Activated CD8-positive, alpha-beta memory T cell treated with anti-CD3 and anti-CD28 coated beads for 4 hours (primary cell): Measurements from ENCODE around the gene GNAS.
"Not testable (repeated sequence)": the region's sequence is repeated elsewhere in the genome, so short reads cannot be mapped to it uniquely, and the experiment has no call there.

Source experiments
- DNase-seq, 2 donors: peaks; one replicate each; pipeline ENCODE4 v3.0.0-alpha.2; 2020; ENCODE audit warnings: low read depth in 2 of 2

GNAS gene

GRCh38 chr20:58852543-58853271 is at the start of gene GNAS:
Gene GNAS (plus strand): TSS chr20:58852716.
- DNase-seq, result peak in 1 of 2 donors; percentile 9

- DNase-seq, result no peak
Measured at GRCh38 chr20:58803533-58803932, 49.0 kb upstream of the GNAS start.

GRCh38 chr20:58807801-58808200 is 44.7 kb upstream of the GNAS start:
- no peak for DNase-seq

DNA sequence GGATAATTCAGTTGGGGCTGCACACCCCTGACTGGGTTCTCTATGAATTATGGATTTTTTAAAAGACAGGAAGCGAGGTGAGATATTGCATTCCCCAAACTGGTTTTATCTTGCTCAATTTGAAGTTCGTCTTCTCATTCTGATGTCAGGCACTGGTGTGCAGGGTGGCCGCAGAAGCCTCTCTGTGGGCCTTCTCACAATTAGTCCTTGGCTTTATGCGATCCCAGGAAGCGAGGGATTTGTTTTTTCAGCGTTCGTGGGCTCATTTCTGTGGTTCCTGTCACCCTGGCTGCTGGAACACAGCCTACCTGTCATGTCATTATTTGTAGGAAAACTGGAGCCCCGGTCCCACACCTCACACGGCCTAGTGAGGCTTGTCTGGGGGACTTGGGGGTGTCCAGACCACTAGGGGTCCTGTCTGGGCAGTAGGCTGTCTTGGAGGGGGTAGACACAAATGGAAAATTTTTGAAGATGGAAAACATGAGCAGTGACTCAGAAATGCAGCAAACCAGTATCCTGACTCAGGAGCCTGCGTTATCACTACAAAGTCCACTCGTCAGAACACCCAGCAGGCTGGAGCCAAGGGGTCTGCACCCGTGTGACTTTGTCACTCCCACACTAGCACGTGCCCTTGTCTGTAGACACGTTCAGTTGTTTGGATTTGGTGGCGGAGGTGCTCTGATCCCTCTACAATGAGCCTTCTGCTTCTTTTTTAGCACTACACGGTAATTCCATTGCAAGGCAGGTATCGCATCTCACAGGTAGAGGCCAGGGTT is 44.1 kb upstream of the GNAS start:
- no peak for DNase-seq

GRCh38 chr20:58810116-58810878 is 42.2 kb upstream of the GNAS start:
- no peak for DNase-seq

GRCh38 chr20:58810879-58811250 is 41.7 kb upstream of the GNAS start:
- DNase-seq, result no peak

DNA sequence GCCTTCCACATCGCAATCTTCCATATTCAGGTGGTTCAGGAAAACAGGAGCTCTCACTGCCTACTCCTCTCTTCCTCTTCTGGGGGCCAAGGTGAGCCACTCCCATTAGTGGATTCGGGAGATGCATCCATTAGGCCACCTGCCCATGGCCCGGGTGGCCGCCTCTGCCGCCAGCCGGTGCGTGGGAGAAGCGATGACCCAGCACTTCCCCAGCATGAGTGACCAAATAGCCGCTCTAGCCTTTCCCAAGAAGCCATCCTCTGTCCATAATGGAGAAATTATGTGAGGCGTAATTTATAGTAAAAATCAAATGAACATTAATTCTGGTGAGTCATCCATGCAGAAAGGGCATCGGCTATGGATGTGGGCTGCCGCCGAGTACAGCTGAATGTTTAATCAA is 41.2 kb upstream of the GNAS start:
- no peak for DNase-seq

GRCh38 chr20:58813369-58813768 is 39.1 kb upstream of the GNAS start:
- DNase-seq, result no peak

- no peak for DNase-seq
Measured at GRCh38 chr20:58815448-58815847, 37.1 kb upstream of the GNAS start.

GRCh38 chr20:58816051-58816450 is 36.5 kb upstream of the GNAS start:
- no peak for DNase-seq

DNA sequence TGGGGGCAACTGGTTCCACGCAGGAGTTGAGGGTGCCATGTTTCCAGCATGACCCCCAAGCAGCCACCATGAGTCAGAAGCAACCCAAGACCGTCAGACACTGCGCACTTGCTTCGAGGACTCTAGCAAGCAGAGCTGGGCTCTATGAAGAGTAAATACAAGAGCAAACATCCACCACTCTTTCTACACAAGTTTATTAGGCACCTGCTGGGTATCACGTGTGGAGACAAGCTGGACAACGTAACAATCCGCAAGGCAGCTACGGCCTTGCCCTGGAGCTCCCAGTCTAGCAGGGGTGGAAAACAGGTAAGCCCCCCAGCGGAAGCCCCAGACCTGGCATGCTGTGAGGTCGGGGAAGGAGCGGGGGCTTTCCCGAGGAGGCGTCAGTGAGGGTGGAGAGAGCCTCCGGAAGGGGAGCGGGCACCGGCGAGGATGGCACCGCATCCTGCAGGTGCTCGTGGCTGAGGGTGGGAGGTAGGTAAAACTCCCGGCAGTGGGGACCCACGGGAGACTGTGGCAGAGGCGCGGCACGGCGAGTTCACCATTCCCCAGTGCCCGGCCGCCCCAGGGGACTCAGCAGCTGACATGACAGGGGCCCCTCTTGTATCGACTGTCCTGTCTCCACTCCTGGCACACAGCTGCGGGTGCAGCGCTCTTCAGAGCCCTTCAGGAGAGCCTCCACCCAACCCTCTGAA is 35.4 kb upstream of the GNAS start:
- DNase-seq, result no peak

GRCh38 chr20:58817748-58818147 is 34.8 kb upstream of the GNAS start:
- no peak for DNase-seq

- DNase-seq, result peak in 1 of 2 donors; percentile 26
Measured at GRCh38 chr20:58818586-58819285, 33.8 kb upstream of the GNAS start.

GRCh38 chr20:58819921-58820320 is 32.6 kb upstream of the GNAS start:
- no peak for DNase-seq

- DNase-seq, result not testable (repeated sequence)
Measured at GRCh38 chr20:58820515-58820914, 32.0 kb upstream of the GNAS start.

- no peak for DNase-seq
Measured at GRCh38 chr20:58822149-58822548, 30.4 kb upstream of the GNAS start.

- DNase-seq, result no peak
Measured at GRCh38 chr20:58822748-58823730, 29.5 kb upstream of the GNAS start.

DNA sequence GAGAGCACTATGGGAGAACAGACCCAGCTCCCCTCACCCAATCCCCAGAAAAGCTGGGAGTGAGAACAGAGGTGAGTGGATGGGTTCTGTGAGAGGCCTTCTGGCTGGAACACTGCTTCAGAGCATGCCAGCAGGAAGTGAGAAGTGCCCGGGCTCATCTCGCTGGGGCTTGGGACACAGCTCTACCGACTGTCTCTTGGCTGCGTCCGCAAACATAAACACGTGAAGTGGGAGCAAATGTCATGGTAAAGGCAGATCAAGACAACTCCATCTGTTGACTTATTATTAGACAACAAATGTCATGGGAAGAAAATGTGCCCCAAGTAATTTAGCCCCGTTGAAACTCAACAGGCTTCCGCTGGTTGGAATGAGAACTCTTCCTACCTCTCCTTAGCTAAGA is 27.7 kb upstream of the GNAS start:
- no peak for DNase-seq

GRCh38 chr20:58825450-58825849 is 27.1 kb upstream of the GNAS start:
- DNase-seq, result no peak

- no peak for DNase-seq
Measured at GRCh38 chr20:58826271-58826670, 26.2 kb upstream of the GNAS start.
